OCI-LY7 (cell line): ENCODE measurements around the gene IL12RB2.

Experiments used
- EZH2phosphoT487 ChIP-seq: fragments of 200-600 bp; sonication (generic); IDR thresholded peaks from 2 replicates; pipeline ENCODE4 v1.6.1; 2018; ENCODE audit warnings: low read depth, borderline replicate concordance, mild to moderate bottlenecking, mixed run types, antibody characterized with exemption, low read length, moderate library complexity, mixed read lengths
- TF ChIP-seq, protein P1 (sequence below): fragments of 200-600 bp; sonication (generic); conservative IDR thresholded peaks from 2 replicates; pipeline ENCODE4 v1.5.1; 2014; ENCODE audit warnings: mild to moderate bottlenecking, antibody characterized with exemption, low read length, moderate library complexity, mixed read lengths

DNA sequence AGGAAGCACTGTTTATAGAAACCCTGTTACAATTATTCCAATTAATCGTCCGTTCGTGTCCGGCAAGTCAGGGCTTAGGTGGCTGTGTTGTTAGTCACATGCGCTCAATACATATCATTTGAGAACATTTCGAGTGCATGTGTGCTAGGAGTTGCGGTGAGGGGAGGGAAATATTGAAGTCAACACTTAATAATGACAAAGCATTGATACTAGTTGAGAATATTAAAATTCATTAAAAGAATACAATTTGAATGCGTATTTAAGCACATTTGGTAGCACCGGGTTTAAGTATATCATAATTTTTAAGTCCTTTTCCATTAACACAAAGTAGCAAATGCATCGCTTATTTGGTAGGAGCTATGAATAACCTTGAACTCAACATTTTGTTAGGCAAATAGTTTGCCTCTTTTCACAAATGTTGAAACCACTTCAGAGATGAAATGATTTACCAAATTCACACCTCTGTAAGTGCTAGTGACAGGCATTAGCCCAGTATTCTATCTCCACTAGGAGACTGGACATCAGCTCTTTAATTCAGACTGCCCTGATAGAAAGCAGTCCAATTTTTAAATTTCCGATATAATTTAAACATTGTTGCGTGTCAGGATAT, 123.6 kb downstream of the IL12RB2 start:
- TF ChIP-seq, protein P1, sequence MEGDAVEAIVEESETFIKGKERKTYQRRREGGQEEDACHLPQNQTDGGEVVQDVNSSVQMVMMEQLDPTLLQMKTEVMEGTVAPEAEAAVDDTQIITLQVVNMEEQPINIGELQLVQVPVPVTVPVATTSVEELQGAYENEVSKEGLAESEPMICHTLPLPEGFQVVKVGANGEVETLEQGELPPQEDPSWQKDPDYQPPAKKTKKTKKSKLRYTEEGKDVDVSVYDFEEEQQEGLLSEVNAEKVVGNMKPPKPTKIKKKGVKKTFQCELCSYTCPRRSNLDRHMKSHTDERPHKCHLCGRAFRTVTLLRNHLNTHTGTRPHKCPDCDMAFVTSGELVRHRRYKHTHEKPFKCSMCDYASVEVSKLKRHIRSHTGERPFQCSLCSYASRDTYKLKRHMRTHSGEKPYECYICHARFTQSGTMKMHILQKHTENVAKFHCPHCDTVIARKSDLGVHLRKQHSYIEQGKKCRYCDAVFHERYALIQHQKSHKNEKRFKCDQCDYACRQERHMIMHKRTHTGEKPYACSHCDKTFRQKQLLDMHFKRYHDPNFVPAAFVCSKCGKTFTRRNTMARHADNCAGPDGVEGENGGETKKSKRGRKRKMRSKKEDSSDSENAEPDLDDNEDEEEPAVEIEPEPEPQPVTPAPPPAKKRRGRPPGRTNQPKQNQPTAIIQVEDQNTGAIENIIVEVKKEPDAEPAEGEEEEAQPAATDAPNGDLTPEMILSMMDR = no peak
- TF ChIP-seq EZH2phosphoT487 = no peak
